AG04450 (cell line): ENCODE results near the gene BMP3. TPM values are rescaled to one million over a fixed set of nuclear protein-coding genes. Genes with fewer than 3 reads are reported as not detected.

ENCODE experiments used
- CTCF ChIA-PET: fragments of 300-600, 350-600 bp; formaldehyde crosslinking; extraction: SDS; loops from one replicate; lab custom pipeline; 2022; ENCODE audit warnings: antibody characterized with exemption, inconsistent platforms; lab: Charles Lee
- POLR2A ChIA-PET: fragments of 350-600 bp; formaldehyde crosslinking; extraction: SDS; loops from one replicate; lab custom pipeline; 2021; ENCODE audit warnings: antibody characterized with exemption, inconsistent platforms; lab: Yijun Ruan, JAX
- DNase-seq: peaks from one replicate; pipeline ENCODE4 v3.0.0-alpha.2; 2011; ENCODE audit warnings: low read depth, low spot score
- H3K27ac ChIP-seq: one replicate; pipeline ENCODE4 v1.5.1; 2012; ENCODE audit warnings: low read depth, low read length, control low read depth
- H3K27me3 ChIP-seq: one replicate; pipeline ENCODE4 v1.6.0; 2012; ENCODE audit warnings: low read length; ENCODE audit not compliant: control insufficient read depth, insufficient read depth
- H3K4me3 ChIP-seq: 2 replicates; pipeline ENCODE4 v1.5.1; 2011; ENCODE audit warnings: mild to moderate bottlenecking, low read depth, low read length, control low read depth
- H3K9me3 ChIP-seq: 2 replicates; pipeline ENCODE4 v1.5.1; 2012; ENCODE audit warnings: low read length; ENCODE audit not compliant: control insufficient read depth, insufficient read depth
- CTCF ChIP-seq: IDR thresholded peaks from 2 replicates; pipeline ENCODE4 v1.5.1; 2011; ENCODE audit warnings: low read depth, low read length, control low read depth, inconsistent platforms
- polyA plus RNA-seq: library from polyadenylated mRNA; depleted of rRNA; stranded (reverse); fragments of >200 nt; gene quantifications from 2 replicates; pipeline ENCODE4 v1.2.3, GENCODE V29; 2011; rRNA removed

BMP3 gene
- polyA plus RNA-seq, 1 experiment = 0.15 TPM

GRCh38 chr4:81095389-81095788, 64.9 kb downstream of the BMP3 start:
- ChIA-PET CTCF (interaction anchor here (1.5 kb wide), 1 partner anchor 25 kb away, joined by 5 read pairs; no protein-coding TSS in a partner anchor), POLR2A (no interaction called here)
- no peak for DNase-seq

DNA sequence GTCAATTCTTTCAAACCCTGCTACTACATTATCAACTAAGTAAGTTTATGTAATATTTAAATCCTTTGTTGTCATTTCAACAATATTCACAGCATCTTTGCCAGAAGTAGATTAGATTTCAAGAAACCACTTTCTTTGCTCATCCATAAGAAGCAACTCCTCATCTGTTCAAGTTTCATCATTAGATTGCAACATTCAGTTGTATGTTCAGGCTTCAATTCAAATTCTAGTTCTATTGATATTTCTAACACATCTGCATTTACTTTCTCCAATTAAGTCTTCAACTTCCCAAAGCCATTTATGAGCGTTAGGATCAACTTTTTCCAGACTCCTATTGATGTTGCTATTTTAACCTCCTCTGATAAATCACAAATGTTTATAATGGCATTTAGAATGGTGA, 66.1 kb downstream of the BMP3 start:
- H3K27ac ChIP-seq = no peak overlapping the region
- H3K27me3 ChIP-seq = no peaks in the 10 kb centered on the region
- no peaks in the 10 kb centered on the region for H3K9me3 ChIP-seq
- no peak for TF ChIP-seq CTCF
- POLR2A ChIA-PET = no interaction called here
- H3K4me3 ChIP-seq = no peak overlapping the region
- DNase-seq = no peak
- CTCF ChIA-PET = interaction anchor here (1.0 to 1.8 kb wide), 3 partner anchors 26 to 273 kb away, joined by 3 to 5 read pairs (median 4); no protein-coding TSS in a partner anchor

More at GRCh38 chr4:81095389-81095788, 64.9 kb downstream of the BMP3 start:
- H3K27me3 ChIP-seq = no peaks in the 10 kb centered on the region
- H3K9me3 ChIP-seq = no peaks in the 10 kb centered on the region
- H3K27ac ChIP-seq = no peak overlapping the region
- TF ChIP-seq CTCF = no peak
- H3K4me3 ChIP-seq = no peak overlapping the region

DNA sequence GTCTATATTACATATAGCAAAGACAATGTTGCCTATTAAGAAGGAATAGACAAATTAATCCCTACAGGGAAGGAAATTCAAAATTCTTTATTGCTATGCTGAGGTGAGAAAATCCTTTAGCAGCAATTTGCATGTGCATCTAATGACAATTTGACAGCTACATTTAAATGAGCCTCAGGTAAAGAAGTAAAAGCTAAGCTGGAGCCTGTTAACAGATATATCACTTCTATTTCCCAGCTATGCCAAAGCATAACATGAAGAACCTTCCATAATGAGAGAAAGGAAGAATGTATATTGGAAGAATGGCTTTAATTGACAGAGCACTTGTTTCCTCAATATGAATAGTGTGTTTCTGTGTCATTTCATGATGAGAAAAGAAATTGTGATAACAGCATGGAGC, 71.6 kb downstream of the BMP3 start:
- no peak overlapping the region for H3K4me3 ChIP-seq
- H3K27ac ChIP-seq = no peak overlapping the region
- ChIA-PET POLR2A (no interaction called here), CTCF (interaction anchor here (0.6 to 1.4 kb wide), 3 partner anchors 32 to 250 kb away, joined by 3 to 5 read pairs (median 4); no protein-coding TSS in a partner anchor)
- DNase-seq = no peak
- no peaks in the 10 kb centered on the region for H3K9me3 ChIP-seq
- TF ChIP-seq CTCF = no peak
- no peaks in the 10 kb centered on the region for H3K27me3 ChIP-seq

DNA sequence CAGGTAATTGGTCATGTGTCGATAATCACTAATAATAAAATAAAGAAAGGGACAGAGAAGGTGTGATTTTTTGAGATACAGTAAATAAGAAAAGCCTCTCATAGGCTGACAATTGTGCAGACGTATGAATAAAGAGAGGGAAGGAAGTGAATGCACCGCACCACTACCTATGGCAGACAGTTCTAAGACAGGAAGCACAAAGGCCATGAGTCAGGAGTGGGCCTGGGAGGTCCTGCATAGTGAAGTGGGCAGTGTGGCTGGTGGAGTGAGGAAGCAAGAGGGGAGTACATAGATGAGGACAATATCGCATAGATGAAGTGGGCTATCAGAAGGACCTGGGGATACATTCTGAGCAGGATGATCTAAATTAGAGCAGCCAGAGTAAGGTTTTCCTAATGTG, 75.6 kb downstream of the BMP3 start:
- Histone ChIP-seq H3K4me3 (no peak overlapping the region), H3K9me3 (no peaks in the 10 kb centered on the region), H3K27me3 (no peaks in the 10 kb centered on the region), H3K27ac (no peak overlapping the region)
- CTCF ChIA-PET = no interaction called here
- TF ChIP-seq CTCF = no peak
- POLR2A ChIA-PET = no interaction called here
- no peak for DNase-seq

Other genes starting within 250 kb of the BMP3 start
- gene PRKG2, start 184.5 kb downstream of the BMP3 start, polyA plus RNA-seq = 0.74 and 1.6 TPM in 2 replicates